ENCODE measurements around the gene SUPT4H1.

Gene SUPT4H1

GRCh38 chr17:58380207-58381123 is 28.5 kb upstream of the SUPT4H1 start:
- no peak for DNase-seq

- no peak for DNase-seq
Measured at GRCh38 chr17:58379511-58379824, 27.5 kb upstream of the SUPT4H1 start.

- no peak for DNase-seq
Measured at GRCh38 chr17:58378733-58379510, 26.9 kb upstream of the SUPT4H1 start.

DNA sequence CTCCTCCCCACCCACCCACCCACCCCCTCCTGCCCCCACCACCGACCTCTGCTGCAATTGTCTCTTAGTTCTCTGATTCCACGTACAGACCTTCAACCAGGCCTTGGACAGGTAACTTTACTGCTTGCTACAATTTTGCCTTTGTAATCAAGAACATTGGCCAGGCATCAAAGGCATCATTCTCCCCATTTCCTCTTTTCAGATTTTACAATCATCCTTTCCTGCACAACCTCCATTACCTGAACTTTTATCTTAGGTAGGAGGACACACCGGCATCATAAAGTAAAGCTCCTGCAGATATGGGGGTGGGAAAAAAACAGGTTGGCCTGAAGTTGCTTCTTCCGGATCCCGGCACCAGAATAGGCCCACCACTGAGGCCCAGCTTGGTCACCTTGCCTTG is 25.7 kb upstream of the SUPT4H1 start:
- no peak for DNase-seq

DNA sequence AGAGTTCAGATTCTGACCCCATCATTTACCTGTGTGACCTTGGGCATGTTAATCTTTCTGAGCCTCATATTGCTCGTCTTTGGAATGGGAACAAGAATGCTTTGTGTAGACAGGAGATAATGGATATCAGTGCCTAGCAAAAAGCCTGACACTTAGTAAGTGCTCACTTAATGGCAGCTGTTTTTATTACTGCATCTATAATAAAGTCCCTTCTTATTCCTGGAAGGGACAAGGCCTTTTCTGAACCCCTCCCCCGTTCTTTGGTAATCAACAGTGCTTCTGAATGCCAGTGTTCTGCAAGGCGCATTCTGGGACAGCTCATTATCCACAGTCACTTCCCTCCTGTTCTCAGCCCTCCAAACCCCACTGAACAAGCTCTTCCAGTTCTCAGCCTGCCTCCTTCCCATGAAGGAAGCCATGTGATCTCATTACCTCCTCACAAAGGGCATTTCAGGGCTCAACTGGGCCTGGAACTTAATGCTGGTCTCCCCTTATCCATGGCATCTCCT is 25.1 kb upstream of the SUPT4H1 start:
- no peak for DNase-seq

DNA sequence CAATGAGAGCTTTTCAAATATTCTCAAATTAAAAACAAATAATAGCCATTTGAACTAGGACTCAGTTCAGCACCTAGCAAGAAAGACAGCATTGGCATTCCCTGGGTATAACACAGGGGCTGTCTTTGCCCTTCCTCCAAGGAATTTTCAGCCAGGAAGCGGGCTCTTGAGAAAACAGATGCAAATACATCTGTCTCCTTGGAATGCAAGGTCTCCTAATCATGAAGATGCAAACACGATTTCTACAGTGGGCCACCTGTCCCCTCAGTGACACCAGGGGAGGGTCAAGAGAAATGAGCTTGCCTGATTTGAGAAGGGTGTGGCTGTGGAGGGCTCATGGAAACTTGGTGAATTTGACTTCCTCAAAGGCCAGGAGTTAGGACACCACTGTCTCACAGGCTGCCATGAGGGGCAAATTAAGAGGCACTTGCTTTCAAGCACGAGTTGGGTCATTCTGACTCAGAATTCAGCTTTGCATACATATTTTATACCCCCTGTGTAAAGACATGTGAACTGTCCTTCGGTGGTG is 24.5 kb upstream of the SUPT4H1 start:
- DNase-seq, result no peak

GRCh38 chr17:58375811-58376210 is 23.8 kb upstream of the SUPT4H1 start:
- no peak for DNase-seq

GRCh38 chr17:58375256-58375655 is 23.3 kb upstream of the SUPT4H1 start:
- DNase-seq, result no peak

DNA sequence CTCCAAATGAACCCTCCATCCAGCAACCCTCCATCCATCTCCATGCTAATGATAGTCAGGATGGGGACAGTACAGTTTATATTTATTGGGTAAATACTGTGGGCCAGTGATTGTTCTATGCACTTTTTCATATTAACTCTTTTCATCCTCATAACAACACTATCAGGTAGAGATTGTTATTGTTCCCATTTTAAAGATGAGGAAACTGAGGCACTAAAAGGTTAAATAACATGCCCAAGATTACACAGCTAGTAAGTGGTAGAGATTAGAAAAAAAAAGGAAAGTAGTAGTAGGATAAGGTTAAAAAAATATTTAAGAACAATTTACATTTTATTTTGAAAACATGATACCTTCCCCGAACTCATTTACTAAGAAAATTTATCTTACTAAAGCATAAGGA is 21.9 kb upstream of the SUPT4H1 start:
- DNase-seq, result no peak

DNA sequence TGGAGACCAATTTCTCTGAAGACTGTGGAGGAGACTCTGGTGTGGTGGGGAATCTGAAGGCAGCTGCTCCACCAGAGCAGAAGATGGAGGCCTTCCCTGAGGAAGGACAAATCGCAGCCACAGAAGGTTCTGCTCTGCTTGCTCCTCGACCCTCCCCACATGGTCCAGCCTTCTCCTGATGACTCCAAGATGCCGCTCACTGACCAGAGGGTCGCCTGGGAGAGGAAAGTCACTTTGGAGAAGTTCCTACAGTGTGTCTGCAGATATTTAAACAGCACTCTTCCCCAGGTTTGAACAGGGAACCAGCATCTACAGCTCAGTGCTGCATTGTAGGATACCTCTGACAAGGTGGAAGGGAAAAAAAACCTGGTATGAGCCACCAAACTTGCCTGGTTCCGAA is 21.0 kb upstream of the SUPT4H1 start:
- no peak for DNase-seq

GRCh38 chr17:58371300-58371950 is 19.4 kb upstream of the SUPT4H1 start:
- no peak for DNase-seq

GRCh38 chr17:58370716-58371115 is 18.7 kb upstream of the SUPT4H1 start:
- DNase-seq, result no peak

DNA sequence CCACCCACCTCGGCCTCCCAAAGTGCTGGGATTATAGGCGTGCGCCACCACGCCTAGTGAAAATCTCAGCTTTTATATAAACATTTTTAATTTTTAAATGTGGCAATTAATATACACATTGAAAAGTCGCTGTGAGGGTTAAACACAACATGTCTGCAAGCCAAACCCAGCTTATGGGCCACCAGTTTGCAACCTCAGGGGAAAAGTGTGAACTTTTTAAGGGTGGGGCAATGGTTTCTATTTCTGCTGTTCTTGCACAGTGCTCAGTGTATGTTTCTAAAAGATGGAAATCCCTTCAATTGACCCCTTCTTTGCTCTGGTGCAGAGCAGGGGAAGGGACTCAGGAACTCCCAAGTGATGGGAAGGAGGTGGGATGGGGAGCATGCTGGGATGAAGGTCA is 18.3 kb upstream of the SUPT4H1 start:
- no peak for DNase-seq

DNA sequence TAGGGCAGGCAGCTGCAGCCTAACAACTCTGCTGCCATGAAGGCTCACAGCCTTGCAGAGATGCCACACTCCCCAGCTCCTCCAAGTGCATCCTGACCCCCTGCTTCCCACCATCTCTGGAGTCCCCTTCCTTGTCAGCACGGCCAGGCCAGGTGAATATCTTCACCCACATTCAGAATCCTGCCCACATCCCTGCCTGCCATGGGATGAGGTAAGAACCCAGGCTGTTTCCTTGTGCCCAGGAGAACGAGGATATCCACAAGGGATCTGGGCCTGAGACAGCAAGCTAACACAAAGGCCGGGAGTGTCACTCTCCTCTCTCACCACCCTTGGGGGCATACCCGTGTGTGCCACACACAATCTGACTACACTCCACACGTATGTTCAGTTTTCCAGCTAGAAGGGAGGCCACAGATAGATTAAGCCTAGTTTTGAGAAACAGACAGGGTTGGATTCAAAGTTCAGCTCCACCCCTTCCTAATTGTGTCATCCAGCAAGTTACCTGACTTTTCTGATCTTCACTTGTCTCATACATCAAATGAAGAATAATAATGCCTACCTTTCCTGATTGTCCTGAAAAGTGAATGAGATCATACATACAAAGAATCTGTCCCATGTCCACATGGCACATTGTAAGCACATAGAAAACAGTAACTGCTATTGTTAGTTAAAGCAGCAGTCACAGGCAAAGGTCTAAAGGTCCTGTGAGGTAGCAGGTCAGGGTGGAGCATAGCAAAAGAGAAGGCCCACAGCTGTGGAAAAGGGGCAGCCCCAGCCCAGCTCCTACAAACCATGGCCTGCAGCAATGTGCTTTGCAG is 17.4 kb upstream of the SUPT4H1 start:
- no peak for DNase-seq

GRCh38 chr17:58368860-58369213 is 16.8 kb upstream of the SUPT4H1 start:
- DNase-seq, result no peak

- DNase-seq, result no peak
Measured at GRCh38 chr17:58367461-58367860, 15.5 kb upstream of the SUPT4H1 start.

DNA sequence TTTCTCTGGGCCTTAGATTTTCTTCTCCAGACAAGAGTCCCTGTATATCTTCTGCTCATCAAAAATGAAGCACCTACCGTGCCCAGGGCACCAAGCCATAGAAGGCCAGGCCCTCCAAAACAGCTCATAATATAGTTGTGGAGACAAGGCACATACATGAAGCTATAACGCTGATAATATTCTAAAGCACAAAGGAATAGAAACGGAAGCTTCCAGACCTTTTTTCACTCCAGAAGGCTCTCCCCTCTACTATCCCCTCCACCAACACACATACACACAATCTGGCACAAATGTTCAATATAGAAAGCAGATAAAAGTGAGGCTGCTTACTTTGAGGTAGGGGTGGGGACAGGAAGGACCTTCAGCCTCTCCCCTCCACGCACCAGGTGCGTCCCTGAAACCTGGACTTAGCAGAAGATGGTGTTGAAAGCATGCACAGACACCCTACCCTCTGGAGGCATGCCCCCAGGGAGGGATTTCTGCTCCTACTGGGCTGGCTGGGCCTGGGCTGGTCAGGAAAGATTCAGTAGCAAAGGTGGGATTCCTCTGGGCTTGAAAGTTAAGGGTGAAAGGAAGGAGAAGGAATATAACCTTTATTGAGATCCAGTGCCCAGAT is 14.1 kb upstream of the SUPT4H1 start:
- DNase-seq, result no peak

DNA sequence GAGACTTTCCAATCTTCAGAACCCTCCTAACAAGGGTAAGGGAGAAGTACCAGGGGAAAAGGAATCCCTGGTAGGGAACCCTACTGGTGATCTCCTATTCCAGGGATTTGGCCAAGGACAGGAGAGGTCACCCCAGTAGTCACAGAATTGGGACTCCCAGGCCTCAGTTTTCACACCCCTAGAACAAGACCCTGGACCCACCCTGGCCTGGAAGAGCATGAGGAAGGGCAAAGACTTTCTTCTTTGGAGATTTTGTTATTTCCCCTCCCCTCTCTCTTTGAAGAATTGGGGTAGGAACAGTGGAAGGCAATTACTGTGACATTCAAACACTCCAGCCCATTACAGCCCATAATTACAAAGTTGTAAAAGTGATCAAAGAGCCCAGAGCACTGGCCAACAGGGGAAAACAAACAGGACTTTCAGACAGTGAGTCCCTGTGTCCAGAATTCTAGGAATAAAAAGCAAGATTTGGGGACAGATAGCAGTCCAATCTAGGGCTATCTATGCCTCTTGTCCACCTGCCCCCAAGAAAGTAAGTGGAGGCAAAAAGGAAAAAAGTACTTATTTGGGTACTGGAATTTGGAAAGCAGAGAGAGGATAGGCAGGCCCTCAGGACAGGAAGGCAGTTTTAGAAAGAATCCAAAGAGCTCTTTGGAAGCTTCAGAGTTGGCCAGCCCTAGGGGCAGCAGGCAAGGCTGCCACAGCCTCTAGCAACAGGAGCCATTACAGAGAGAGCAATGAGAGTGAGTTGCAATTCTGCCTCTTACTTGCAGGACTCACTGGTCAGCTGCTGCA is 13.4 kb upstream of the SUPT4H1 start:
- no peak for DNase-seq

- no peak for DNase-seq
Measured at GRCh38 chr17:58364270-58364942, 12.4 kb upstream of the SUPT4H1 start.

- no peak for DNase-seq
Measured at GRCh38 chr17:58363457-58364185, 11.6 kb upstream of the SUPT4H1 start.

Data from CD4-positive, alpha-beta T cell treated with Interleukin-10 for 1 hour (primary cell).